ACHN (cell line): ENCODE results near the gene PRH2.

Source experiments
- DNase-seq: peaks from one replicate; pipeline ENCODE4 v3.0.0-alpha.2; 2015
- in situ Hi-C: cut with HindIII; loops from 2 replicates; pipeline ENCODE4 v1.10.0; 2017; ENCODE audit warnings: low sequenced_read_pairs, low pct_ligation_motif_present, low pct_unique_long_range_greater_than_20kb

Gene PRH2

GRCh38 chr12:10928746-10929286 lies at the start of gene PRH2:
Gene PRH2 (plus strand): TSS chr12:10929236. CDS start chr12:10929274, 38 bp downstream.
- no peak for DNase-seq
- in situ Hi-C loops, result no loop called here

- in situ Hi-C loops, result no loop called here
- no peak for DNase-seq
Observed at GRCh38 chr12:10884086-10884725, 44.8 kb upstream of the PRH2 start, which contains the start of gene PRH1. Gene PRH1 (minus strand): TSS chr12:10884255. CDS start chr12:10884217, 38 bp downstream.

- in situ Hi-C loops, result no loop called here
- DNase-seq, result no peak
Observed at GRCh38 chr12:10889226-10889625, 39.8 kb upstream of the PRH2 start.

- in situ Hi-C loops, result no loop called here
Observed at GRCh38 chr12:10891937-10892336, 37.1 kb upstream of the PRH2 start.

GRCh38 chr12:10896854-10897253 lies 32.2 kb upstream of the PRH2 start:
- DNase-seq, result no peak
- in situ Hi-C loops, result no loop called here

More at GRCh38 chr12:10891937-10892336, 37.1 kb upstream of the PRH2 start:
- DNase-seq, result no peak

GRCh38 chr12:10900530-10900929 lies 28.5 kb upstream of the PRH2 start:
- in situ Hi-C loops, result no loop called here

GRCh38 chr12:10900972-10901371 lies 28.1 kb upstream of the PRH2 start:
- in situ Hi-C loops, result no loop called here
- DNase-seq, result no peak

More at GRCh38 chr12:10900530-10900929, 28.5 kb upstream of the PRH2 start:
- DNase-seq, result no peak

- in situ Hi-C loops, result no loop called here
- no peak for DNase-seq
Observed at GRCh38 chr12:10901427-10901826, 27.6 kb upstream of the PRH2 start.

- in situ Hi-C loops, result no loop called here
Observed at GRCh38 chr12:10904686-10905085, 24.4 kb upstream of the PRH2 start.

GRCh38 chr12:10909462-10909861 lies 19.6 kb upstream of the PRH2 start, which contains the start of gene TAS2R13:
Gene TAS2R13 (minus strand): TSS chr12:10909562. CDS start chr12:10909298, 264 bp downstream.
- in situ Hi-C loops, result no loop called here
- no peak for DNase-seq

More at GRCh38 chr12:10904686-10905085, 24.4 kb upstream of the PRH2 start:
- DNase-seq, result no peak

- DNase-seq, result no peak
- in situ Hi-C loops, result no loop called here
Observed at GRCh38 chr12:10910380-10910779, 18.7 kb upstream of the PRH2 start.

GRCh38 chr12:10919809-10920208 lies 9.2 kb upstream of the PRH2 start:
- in situ Hi-C loops, result no loop called here

GRCh38 chr12:10926269-10926668 lies 2.8 kb upstream of the PRH2 start:
- DNase-seq, result no peak

More at GRCh38 chr12:10919809-10920208, 9.2 kb upstream of the PRH2 start:
- no peak for DNase-seq

GRCh38 chr12:10936506-10936905 lies 7.5 kb downstream of the PRH2 start:
- no peak for DNase-seq

More at GRCh38 chr12:10926269-10926668, 2.8 kb upstream of the PRH2 start:
- in situ Hi-C loops, result no loop called here

GRCh38 chr12:10939163-10939562 lies 10.1 kb downstream of the PRH2 start, which contains the start of gene TAS2R14:
Gene TAS2R14 (minus strand): TSS chr12:10939263. CDS start chr12:10939207, 56 bp downstream.
- DNase-seq, result no peak
- in situ Hi-C loops, result no loop called here

More at GRCh38 chr12:10936506-10936905, 7.5 kb downstream of the PRH2 start:
- in situ Hi-C loops, result no loop called here

- peak; percentile 31 for DNase-seq
- in situ Hi-C loops, result no loop called here
Observed at GRCh38 chr12:10940389-10940788, 11.4 kb downstream of the PRH2 start.

- in situ Hi-C loops, result no loop called here
- no peak for DNase-seq
Observed at GRCh38 chr12:10941369-10941768, 12.3 kb downstream of the PRH2 start.

- in situ Hi-C loops, result no loop called here
- DNase-seq, result peak; percentile 17
Observed at GRCh38 chr12:10941916-10942607, 13.0 kb downstream of the PRH2 start.

- in situ Hi-C loops, result no loop called here
- no peak for DNase-seq
Observed at GRCh38 chr12:10943167-10943566, 14.1 kb downstream of the PRH2 start.
